HG03460 (cell line): ENCODE results near the gene BCL2L15.

Experiments
- ATAC-seq: cut with Tn5 transposase; IDR thresholded peaks from one replicate; pipeline ENCODE4 v1.9.1; 2021; ENCODE audit not compliant: unreplicated experiment

BCL2L15 gene

GRCh38 chr1:113887402-113888175, at the start of gene BCL2L15:
Gene BCL2L15, minus strand, starts transcription at chr1:113887581. Its CDS starts 206 bp downstream, at chr1:113887375.
- no peak for ATAC-seq

- no peak for ATAC-seq
These were observed 49.8 kb upstream of the BCL2L15 start for GRCh38 chr1:113937146-113937545.

- no peak for ATAC-seq
These were observed 48.6 kb upstream of the BCL2L15 start for GRCh38 chr1:113935970-113936369.

GRCh38 chr1:113935176-113935575, 47.8 kb upstream of the BCL2L15 start:
- no peak for ATAC-seq

- no peak for ATAC-seq
These were observed 47.2 kb upstream of the BCL2L15 start for GRCh38 chr1:113934511-113935055.

GRCh38 chr1:113934006-113934405, 46.6 kb upstream of the BCL2L15 start:
- ATAC-seq, result no peak

- ATAC-seq, result no peak
These were observed 44.1 kb upstream of the BCL2L15 start for GRCh38 chr1:113931451-113931851.

GRCh38 chr1:113930499-113931161, 43.2 kb upstream of the BCL2L15 start:
- peak; percentile 34 for ATAC-seq

GRCh38 chr1:113929750-113930498, 42.5 kb upstream of the BCL2L15 start:
- peak; percentile 28 for ATAC-seq

GRCh38 chr1:113928941-113929749, 41.8 kb upstream of the BCL2L15 start, which contains the start of gene HIPK1:
Gene HIPK1, plus strand, starts transcription at chr1:113929324.
- peak; percentile 60 for ATAC-seq

- ATAC-seq, result peak; percentile 25
These were observed 41.0 kb upstream of the BCL2L15 start for GRCh38 chr1:113928187-113928930.

- no peak for ATAC-seq
These were observed 37.1 kb upstream of the BCL2L15 start for GRCh38 chr1:113924473-113924872.

GRCh38 chr1:113922957-113923356, 35.6 kb upstream of the BCL2L15 start:
- no peak for ATAC-seq

GRCh38 chr1:113918243-113918642, 30.9 kb upstream of the BCL2L15 start:
- ATAC-seq, result no peak

GRCh38 chr1:113917400-113918082, 30.2 kb upstream of the BCL2L15 start:
- ATAC-seq, result no peak

GRCh38 chr1:113916974-113917373, 29.6 kb upstream of the BCL2L15 start:
- no peak for ATAC-seq

- no peak for ATAC-seq
These were observed 26.7 kb upstream of the BCL2L15 start for GRCh38 chr1:113913887-113914664.

GRCh38 chr1:113913312-113913668, 25.9 kb upstream of the BCL2L15 start:
- ATAC-seq, result no peak
